SK-N-SH (cell line): ENCODE measurements around the gene HSPBP1.

Source experiments
- CTCF ChIP-seq: fragments of 200-600 bp; sonication (generic); IDR thresholded peaks from 2 replicates; pipeline ENCODE4 v1.6.1; 2017; ENCODE audit warnings: antibody characterized with exemption, mild to moderate bottlenecking, moderate library complexity
- EP300 ChIP-seq, 2 experiments: IDR thresholded peaks; 2 replicates each; pipeline versions ENCODE4 v1.4.0 to v1.6.1; 2012; ENCODE audit warnings: borderline replicate concordance in 1 of 2, low read depth in 1 of 2, low read length in 1 of 2
- JUND ChIP-seq: IDR thresholded peaks from 2 replicates; pipeline ENCODE4 v1.4.0; 2012
- MAX ChIP-seq: IDR thresholded peaks from 2 replicates; pipeline ENCODE4 v1.4.0; 2012; ENCODE audit warnings: low read depth
- MEF2A ChIP-seq: IDR thresholded peaks from 2 replicates; pipeline ENCODE4 v1.4.0; 2012; ENCODE audit warnings: low read depth, borderline replicate concordance
- MXI1 ChIP-seq: IDR thresholded peaks from 2 replicates; pipeline ENCODE4 v1.6.1; 2012; ENCODE audit warnings: mild to moderate bottlenecking, low read depth, low read length, improper control_type of control experiment
- NFIC ChIP-seq: IDR thresholded peaks from 2 replicates; pipeline ENCODE4 v1.4.0; 2012; ENCODE audit warnings: borderline replicate concordance
- POLR2AphosphoS5 ChIP-seq: IDR thresholded peaks from 2 replicates; pipeline ENCODE4 v1.6.1; 2012; ENCODE audit warnings: low read depth, low read length
- TCF12 ChIP-seq: IDR thresholded peaks from 2 replicates; pipeline ENCODE4 v1.4.0; 2012
- TEAD4 ChIP-seq: IDR thresholded peaks from 2 replicates; pipeline ENCODE4 v1.4.0; 2012; ENCODE audit warnings: mild to moderate bottlenecking, borderline replicate concordance; ENCODE audit not compliant: insufficient read depth
- USF1 ChIP-seq: IDR thresholded peaks from 2 replicates; pipeline ENCODE4 v1.4.0; 2012; ENCODE audit warnings: low read depth, borderline replicate concordance
- USF2 ChIP-seq: fragments of 150-350 bp; IDR thresholded peaks from 2 replicates; pipeline ENCODE4 v1.6.1; 2017; ENCODE audit warnings: antibody characterized with exemption, low read length, low read depth, borderline replicate concordance
- ZBTB33 ChIP-seq: IDR thresholded peaks from 2 replicates; pipeline ENCODE4 v1.4.0; 2012; ENCODE audit warnings: low read depth, borderline replicate concordance

GRCh38 chr19:55257461-55258420 is 22.2 kb downstream of the HSPBP1 start:
- TF ChIP-seq ZBTB33 (no peak), JUND (no peak), EP300 (IDR thresholded peaks at IDR 0.05; ENCODE audit: borderline replicate concordance in 1 of 2, low read depth in 1 of 2, low read length in 1 of 2) (no peak), MAX (peak; percentile 76; the same call in 1 of the 2 replicates), CTCF (no peak), MEF2A (no peak), POLR2AphosphoS5 (no peak), USF1 (no peak), USF2 (no peak), TCF12 (no peak), MXI1 (peak; percentile 76), TEAD4 (no peak), NFIC (no peak)
